GM23338 (cell line): Measurements from ENCODE around the gene EGFL7. TPM values are rescaled to one million over a fixed set of nuclear protein-coding genes. Genes with fewer than 3 reads are reported as not detected.
"Not testable (repeated sequence)": the region's sequence is repeated elsewhere in the genome, so short reads cannot be mapped to it uniquely, and the experiment has no call there.

Source experiments
- ATAC-seq: fragments of 200-7000 bp; cut with Tn5 transposase; 3 replicates; pipeline ENCODE4 v1.9.1; 2020
- DNase-seq: peaks from one replicate; pipeline ENCODE4 v3.0.0-alpha.2; 2015; ENCODE audit warnings: low spot score
- H2AFZ ChIP-seq: fragments of 200-600 bp; sonication (generic); 2 replicates; pipeline ENCODE4 v1.8.0; 2016; ENCODE audit warnings: antibody characterized with exemption, mild to moderate bottlenecking, moderate library complexity
- H3F3A ChIP-seq: fragments of 200-600 bp; sonication (generic); replicated peaks from 2 replicates; pipeline ENCODE4 v1.8.0; 2017; ENCODE audit warnings: antibody characterized with exemption, mixed run types, low read depth
- H3K27ac ChIP-seq: fragments of 200-600 bp; sonication (generic); 2 replicates; pipeline ENCODE4 v1.6.1; 2016; ENCODE audit warnings: low read depth
- H3K27me3 ChIP-seq: fragments of 200-600 bp; sonication (generic); 2 replicates; pipeline ENCODE4 v1.8.0; 2016; ENCODE audit warnings: mild to moderate bottlenecking, mixed run types, moderate library complexity; ENCODE audit not compliant: insufficient read depth
- H3K36me3 ChIP-seq: fragments of 200-600 bp; sonication (generic); 2 replicates; pipeline ENCODE4 v1.8.0; 2016; ENCODE audit warnings: mild to moderate bottlenecking; ENCODE audit not compliant: insufficient read depth
- H3K4me1 ChIP-seq: fragments of 200-600 bp; sonication (generic); 2 replicates; pipeline ENCODE4 v1.8.0; 2016; ENCODE audit warnings: mild to moderate bottlenecking, moderate library complexity; ENCODE audit not compliant: insufficient read depth
- H3K4me2 ChIP-seq: fragments of 200-600 bp; sonication (generic); 2 replicates; pipeline ENCODE4 v1.7.1; 2017; ENCODE audit warnings: mixed run types
- H3K4me3 ChIP-seq: fragments of 200-600 bp; sonication (generic); 2 replicates; pipeline ENCODE4 v1.6.1; 2016; ENCODE audit warnings: mixed run types
- H3K79me2 ChIP-seq: fragments of 200-600 bp; sonication (generic); replicated peaks from 2 replicates; pipeline ENCODE4 v1.8.0; 2017; ENCODE audit warnings: mild to moderate bottlenecking; ENCODE audit not compliant: insufficient read depth
- H3K9me2 ChIP-seq: fragments of 200-600 bp; sonication (generic); 2 replicates; pipeline ENCODE4 v1.8.0; 2017; ENCODE audit not compliant: insufficient read depth
- H4K20me1 ChIP-seq: fragments of 200-600 bp; sonication (generic); replicated peaks from 2 replicates; pipeline ENCODE4 v1.8.0; 2017; ENCODE audit warnings: mild to moderate bottlenecking; ENCODE audit not compliant: insufficient read depth
- H3K27ac Mint-ChIP-seq: 2 replicates; pipeline ENCODE4 v1.8.0; 2020; ENCODE audit warnings: inconsistent platforms, mild to moderate bottlenecking, moderate library complexity, mixed read lengths
- H3K27me3 Mint-ChIP-seq: 3 replicates; pipeline ENCODE4 v1.8.0; 2022; ENCODE audit warnings: low read depth, mild to moderate bottlenecking, moderate library complexity, mixed read lengths, inconsistent platforms; ENCODE audit not compliant: insufficient read depth, poor library complexity
- H3K36me3 Mint-ChIP-seq: 3 replicates; pipeline ENCODE4 v1.8.0; 2021; ENCODE audit warnings: low read depth, mild to moderate bottlenecking, inconsistent platforms, moderate library complexity, mixed read lengths
- H3K4me1 Mint-ChIP-seq: 3 replicates; pipeline ENCODE4 v1.8.0; 2020; ENCODE audit warnings: mild to moderate bottlenecking, inconsistent platforms, mixed read lengths
- H3K4me3 Mint-ChIP-seq: 3 replicates; pipeline ENCODE4 v1.8.0; 2021; ENCODE audit warnings: moderate library complexity, mild to moderate bottlenecking, inconsistent platforms, mixed read lengths
- H3K9me3 Mint-ChIP-seq: 3 replicates; pipeline ENCODE4 v1.8.0; 2020; ENCODE audit warnings: moderate library complexity, mild to moderate bottlenecking, inconsistent platforms, mixed read lengths
- CREB1 ChIP-seq: fragments of 250-450 bp; sonication (Bioruptor Pico); IDR thresholded peaks from 2 replicates; pipeline ENCODE4 v1.5.0; 2020; ENCODE audit warnings: low read depth, mild to moderate bottlenecking, moderate library complexity
- EZH2 ChIP-seq: fragments of 200-600 bp; sonication (generic); IDR thresholded peaks from one replicate; pipeline ENCODE4 v1.8.0; 2017; ENCODE audit warnings: antibody characterized with exemption, mild to moderate bottlenecking, low read depth; ENCODE audit not compliant: unreplicated experiment
- EZH2phosphoT487 ChIP-seq: fragments of 200-600 bp; sonication (generic); IDR thresholded peaks from one replicate; pipeline ENCODE4 v1.8.1; 2018; ENCODE audit warnings: antibody characterized with exemption; ENCODE audit not compliant: unreplicated experiment
- JUNB ChIP-seq: IDR thresholded peaks from one replicate; pipeline ENCODE4 v1.6.1; 2016; ENCODE audit warnings: antibody characterized with exemption; ENCODE audit not compliant: unreplicated experiment
- POLR2AphosphoS5 ChIP-seq: IDR thresholded peaks from 2 replicates; pipeline ENCODE4 v1.6.1; 2016; ENCODE audit warnings: antibody characterized with exemption, low read depth
- STAT1 ChIP-seq: IDR thresholded peaks from one replicate; pipeline ENCODE4 v1.6.1; 2016; ENCODE audit warnings: antibody characterized with exemption; ENCODE audit not compliant: unreplicated experiment
- polyA plus RNA-seq: library from polyadenylated mRNA; unstranded; fragments of >200 nt; fragmentation: Nextera tagmentation; extraction: Ambion mirVana; gene quantifications from 2 replicates; pipeline ENCODE4 v1.2.1, GENCODE V29; 2016
- total RNA-seq: library from RNA; depleted of rRNA; stranded (reverse); fragments of >200 nt; shearing (Covaris generic); gene quantifications from 2 replicates; pipeline ENCODE4 v1.2.3, GENCODE V29; 2014
- TF ChIP-seq, protein P1 (sequence below): IDR thresholded peaks from 2 replicates; pipeline ENCODE4 v1.6.1; 2016; ENCODE audit warnings: antibody characterized with exemption
- TF ChIP-seq, protein P2 (sequence below), 2 experiments: fragments of 200-600 bp in 1 of 2; sonication (generic) in 1 of 2; conservative IDR thresholded peaks; 2 replicates each; pipeline versions ENCODE4 v1.5.1 to v1.6.1; 2016 to 2017; ENCODE audit warnings: antibody characterized with exemption in 2 of 2, low read depth in 2 of 2, mild to moderate bottlenecking in 2 of 2, moderate library complexity in 1 of 2

EGFL7 gene
- total and polyA plus RNA-seq, 2 experiments from 2014 or later, result 44.4 to 60.8 TPM

DNA sequence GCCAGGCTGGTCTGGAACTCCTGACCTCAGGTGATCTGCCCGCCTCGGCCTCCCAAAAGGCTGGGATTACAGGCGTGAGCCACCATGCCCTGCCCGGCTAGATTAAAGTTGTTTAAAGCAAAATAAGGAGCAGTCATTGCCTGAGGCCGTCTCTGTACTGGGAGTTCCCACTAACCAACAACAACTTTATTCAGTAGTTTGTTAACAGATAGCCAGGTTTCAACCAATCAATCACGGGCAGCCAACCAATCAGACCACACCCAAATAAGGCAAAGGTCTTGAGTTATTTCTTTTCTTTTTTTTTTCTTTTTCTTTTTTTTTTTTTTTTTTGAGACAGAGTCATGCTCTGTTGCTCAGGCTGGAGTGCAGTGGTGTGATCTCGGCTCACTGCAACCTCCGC, 42.0 kb downstream of the EGFL7 start:
- not testable (repeated sequence) for H3K9me2 ChIP-seq, H4K20me1 ChIP-seq, H3K4me1 ChIP-seq, H3K4me3 ChIP-seq, H3K27ac Mint-ChIP-seq, DNase-seq, H3K27ac ChIP-seq, H3F3A ChIP-seq, H3K9me3 Mint-ChIP-seq, H3K4me1 Mint-ChIP-seq, H2AFZ ChIP-seq, H3K36me3 Mint-ChIP-seq, H3K79me2 ChIP-seq, H3K36me3 ChIP-seq, H3K4me3 Mint-ChIP-seq, ATAC-seq, H3K4me2 ChIP-seq, H3K27me3 ChIP-seq
- H3K27me3 Mint-ChIP-seq, result peaks cover 13% of the 10 kb centered on the region

DNA sequence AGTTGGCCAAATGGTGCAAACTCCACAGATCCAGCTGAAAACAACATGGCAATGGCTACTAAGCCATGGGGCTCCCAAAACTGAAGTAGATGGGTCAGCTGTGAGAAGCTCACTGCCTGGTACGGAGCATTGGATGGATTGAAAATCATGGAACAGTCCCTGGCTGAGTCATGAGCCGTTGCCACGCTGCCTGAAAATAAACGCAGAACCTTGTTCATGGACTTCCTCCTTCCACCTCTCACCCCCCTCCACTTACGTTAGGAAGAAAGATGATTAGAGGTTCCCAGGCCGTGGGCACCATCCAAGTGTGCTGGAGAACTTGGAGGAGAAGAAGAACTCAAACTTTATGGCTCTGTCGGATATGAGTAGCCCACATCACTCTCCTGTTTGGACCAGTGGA, 42.8 kb downstream of the EGFL7 start:
- Histone ChIP-seq H2AFZ (no peak overlapping the region), H4K20me1 (no peaks in the 10 kb centered on the region), H3F3A (no peaks in the 10 kb centered on the region), H3K4me1 (no peaks in the 10 kb centered on the region; the same call in 1 of the 2 replicates), H3K27me3 (peaks cover 3% of the 10 kb centered on the region; the same call in 1 of the 2 replicates), H3K27ac (no peak overlapping the region), H3K9me2 (no peaks in the 10 kb centered on the region), H3K36me3 (no peaks in the 10 kb centered on the region), H3K4me2 (no peak overlapping the region), H3K4me3 (no peak overlapping the region), H3K79me2 (no peaks in the 10 kb centered on the region)
- Mint-ChIP-seq H3K9me3 (no peaks in the 10 kb centered on the region), H3K27ac (no peak overlapping the region), H3K36me3 (no peaks in the 10 kb centered on the region), H3K4me1 (peaks cover 10% of the 10 kb centered on the region), H3K4me3 (no peak overlapping the region), H3K27me3 (peaks cover 16% of the 10 kb centered on the region)
- TF ChIP-seq, protein P1, sequence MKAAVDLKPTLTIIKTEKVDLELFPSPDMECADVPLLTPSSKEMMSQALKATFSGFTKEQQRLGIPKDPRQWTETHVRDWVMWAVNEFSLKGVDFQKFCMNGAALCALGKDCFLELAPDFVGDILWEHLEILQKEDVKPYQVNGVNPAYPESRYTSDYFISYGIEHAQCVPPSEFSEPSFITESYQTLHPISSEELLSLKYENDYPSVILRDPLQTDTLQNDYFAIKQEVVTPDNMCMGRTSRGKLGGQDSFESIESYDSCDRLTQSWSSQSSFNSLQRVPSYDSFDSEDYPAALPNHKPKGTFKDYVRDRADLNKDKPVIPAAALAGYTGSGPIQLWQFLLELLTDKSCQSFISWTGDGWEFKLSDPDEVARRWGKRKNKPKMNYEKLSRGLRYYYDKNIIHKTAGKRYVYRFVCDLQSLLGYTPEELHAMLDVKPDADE, result no peak
- no peak for TF ChIP-seq EZH2phosphoT487
- no peak for TF ChIP-seq JUNB
- TF ChIP-seq EZH2, result no peak
- no peak for DNase-seq
- no peak for ATAC-seq

DNA sequence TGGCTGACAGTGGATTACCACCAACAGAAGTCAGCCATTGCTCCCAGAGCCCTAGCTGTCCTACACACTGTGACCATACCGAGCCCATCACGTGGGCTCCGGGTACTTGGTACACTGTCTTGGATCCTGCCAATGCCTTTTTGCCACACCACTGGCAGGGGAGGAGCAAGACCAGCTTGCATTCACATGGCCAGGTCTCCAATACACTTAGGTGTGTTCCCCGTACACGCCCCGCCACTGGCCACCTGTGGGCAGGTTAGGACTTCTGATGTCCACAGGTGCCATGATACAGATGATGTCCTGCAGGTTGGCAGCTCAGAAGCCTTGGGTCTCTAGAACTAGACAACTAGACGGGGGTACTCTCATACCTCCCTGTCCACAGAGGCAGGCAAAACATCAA, 44.3 kb downstream of the EGFL7 start:
- Histone ChIP-seq H2AFZ (no peak overlapping the region), H3K4me2 (no peak overlapping the region), H4K20me1 (no peaks in the 10 kb centered on the region), H3K79me2 (no peaks in the 10 kb centered on the region), H3F3A (0 out of 2 replicates have a peak, but pooled peaks cover 7% of the 10 kb centered on the region), H3K27ac (no peak overlapping the region), H3K27me3 (peaks cover 13% of the 10 kb centered on the region), H3K4me3 (no peak overlapping the region), H3K4me1 (peaks cover 4% of the 10 kb centered on the region; the same call in 1 of the 2 replicates), H3K9me2 (no peaks in the 10 kb centered on the region), H3K36me3 (no peaks in the 10 kb centered on the region)
- no peaks in the 10 kb centered on the region for H3K36me3 Mint-ChIP-seq
- peaks cover 17% of the 10 kb centered on the region for H3K27me3 Mint-ChIP-seq
- DNase-seq (no peak), ATAC-seq (no peak)
- no peaks in the 10 kb centered on the region for H3K9me3 Mint-ChIP-seq
- no peak overlapping the region for H3K4me3 Mint-ChIP-seq
- no peaks in the 10 kb centered on the region for H3K4me1 Mint-ChIP-seq
- no peak overlapping the region for H3K27ac Mint-ChIP-seq
- TF ChIP-seq, protein P2, sequence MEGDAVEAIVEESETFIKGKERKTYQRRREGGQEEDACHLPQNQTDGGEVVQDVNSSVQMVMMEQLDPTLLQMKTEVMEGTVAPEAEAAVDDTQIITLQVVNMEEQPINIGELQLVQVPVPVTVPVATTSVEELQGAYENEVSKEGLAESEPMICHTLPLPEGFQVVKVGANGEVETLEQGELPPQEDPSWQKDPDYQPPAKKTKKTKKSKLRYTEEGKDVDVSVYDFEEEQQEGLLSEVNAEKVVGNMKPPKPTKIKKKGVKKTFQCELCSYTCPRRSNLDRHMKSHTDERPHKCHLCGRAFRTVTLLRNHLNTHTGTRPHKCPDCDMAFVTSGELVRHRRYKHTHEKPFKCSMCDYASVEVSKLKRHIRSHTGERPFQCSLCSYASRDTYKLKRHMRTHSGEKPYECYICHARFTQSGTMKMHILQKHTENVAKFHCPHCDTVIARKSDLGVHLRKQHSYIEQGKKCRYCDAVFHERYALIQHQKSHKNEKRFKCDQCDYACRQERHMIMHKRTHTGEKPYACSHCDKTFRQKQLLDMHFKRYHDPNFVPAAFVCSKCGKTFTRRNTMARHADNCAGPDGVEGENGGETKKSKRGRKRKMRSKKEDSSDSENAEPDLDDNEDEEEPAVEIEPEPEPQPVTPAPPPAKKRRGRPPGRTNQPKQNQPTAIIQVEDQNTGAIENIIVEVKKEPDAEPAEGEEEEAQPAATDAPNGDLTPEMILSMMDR (conservative IDR thresholded peaks at IDR 0.05; ENCODE audit: low read depth in 2 of 2), result no peak
- TF ChIP-seq JUNB (no peak), POLR2AphosphoS5 (no peak), STAT1 (no peak), CREB1 (CRISPR knock-in tag) (no peak)
- TF ChIP-seq, protein P1, result no peak
